HG02798 (cell line): ENCODE data around the gene AGAP5.
"Not testable (repeated sequence)": the region's sequence is repeated elsewhere in the genome, so short reads cannot be mapped to it uniquely, and the experiment has no call there.

Experiments
- ATAC-seq: cut with Tn5 transposase; IDR thresholded peaks from one replicate; pipeline ENCODE4 v1.9.1; 2021; ENCODE audit warnings: mild to moderate bottlenecking; ENCODE audit not compliant: unreplicated experiment, poor library complexity

Gene AGAP5

GRCh38 chr10:73715179-73716156, 17.6 kb upstream of the AGAP5 start:
- ATAC-seq = not testable (repeated sequence)

GRCh38 chr10:73714483-73714882, 16.6 kb upstream of the AGAP5 start:
- not testable (repeated sequence) for ATAC-seq

- ATAC-seq = not testable (repeated sequence)
These were observed 16.0 kb upstream of the AGAP5 start for GRCh38 chr10:73713912-73714311.

GRCh38 chr10:73711683-73712082, 13.8 kb upstream of the AGAP5 start:
- ATAC-seq = not testable (repeated sequence)

GRCh38 chr10:73708122-73708521, 10.2 kb upstream of the AGAP5 start:
- not testable (repeated sequence) for ATAC-seq

- ATAC-seq = not testable (repeated sequence)
These were observed 9.7 kb upstream of the AGAP5 start for GRCh38 chr10:73707628-73708027.

- ATAC-seq = not testable (repeated sequence)
These were observed 8.6 kb upstream of the AGAP5 start for GRCh38 chr10:73706488-73706887.

GRCh38 chr10:73705506-73706072, 7.7 kb upstream of the AGAP5 start:
- ATAC-seq = not testable (repeated sequence)

GRCh38 chr10:73703924-73704323, 6.0 kb upstream of the AGAP5 start:
- ATAC-seq = not testable (repeated sequence)

- not testable (repeated sequence) for ATAC-seq
These were observed 910 bp upstream of the AGAP5 start for GRCh38 chr10:73698819-73699218.

- not testable (repeated sequence) for ATAC-seq
These were observed 2.6 kb downstream of the AGAP5 start for GRCh38 chr10:73695302-73695701.

GRCh38 chr10:73690755-73691154, 7.2 kb downstream of the AGAP5 start:
- not testable (repeated sequence) for ATAC-seq

- ATAC-seq = not testable (repeated sequence)
These were observed 8.3 kb downstream of the AGAP5 start for GRCh38 chr10:73689596-73689995.

GRCh38 chr10:73687641-73688040, 10.3 kb downstream of the AGAP5 start:
- ATAC-seq = not testable (repeated sequence)

GRCh38 chr10:73674546-73674945, 23.4 kb downstream of the AGAP5 start:
- not testable (repeated sequence) for ATAC-seq

GRCh38 chr10:73668378-73668777, 29.5 kb downstream of the AGAP5 start:
- not testable (repeated sequence) for ATAC-seq

- ATAC-seq = not testable (repeated sequence)
These were observed 31.6 kb downstream of the AGAP5 start for GRCh38 chr10:73666153-73666809.

- ATAC-seq = not testable (repeated sequence)
These were observed 32.3 kb downstream of the AGAP5 start for GRCh38 chr10:73665581-73665980.

GRCh38 chr10:73664156-73665040, 33.5 kb downstream of the AGAP5 start:
- not testable (repeated sequence) for ATAC-seq

- not testable (repeated sequence) for ATAC-seq
These were observed 34.3 kb downstream of the AGAP5 start for GRCh38 chr10:73663621-73664020.
